ENCODE measurements around the gene KCNS3.

DNA sequence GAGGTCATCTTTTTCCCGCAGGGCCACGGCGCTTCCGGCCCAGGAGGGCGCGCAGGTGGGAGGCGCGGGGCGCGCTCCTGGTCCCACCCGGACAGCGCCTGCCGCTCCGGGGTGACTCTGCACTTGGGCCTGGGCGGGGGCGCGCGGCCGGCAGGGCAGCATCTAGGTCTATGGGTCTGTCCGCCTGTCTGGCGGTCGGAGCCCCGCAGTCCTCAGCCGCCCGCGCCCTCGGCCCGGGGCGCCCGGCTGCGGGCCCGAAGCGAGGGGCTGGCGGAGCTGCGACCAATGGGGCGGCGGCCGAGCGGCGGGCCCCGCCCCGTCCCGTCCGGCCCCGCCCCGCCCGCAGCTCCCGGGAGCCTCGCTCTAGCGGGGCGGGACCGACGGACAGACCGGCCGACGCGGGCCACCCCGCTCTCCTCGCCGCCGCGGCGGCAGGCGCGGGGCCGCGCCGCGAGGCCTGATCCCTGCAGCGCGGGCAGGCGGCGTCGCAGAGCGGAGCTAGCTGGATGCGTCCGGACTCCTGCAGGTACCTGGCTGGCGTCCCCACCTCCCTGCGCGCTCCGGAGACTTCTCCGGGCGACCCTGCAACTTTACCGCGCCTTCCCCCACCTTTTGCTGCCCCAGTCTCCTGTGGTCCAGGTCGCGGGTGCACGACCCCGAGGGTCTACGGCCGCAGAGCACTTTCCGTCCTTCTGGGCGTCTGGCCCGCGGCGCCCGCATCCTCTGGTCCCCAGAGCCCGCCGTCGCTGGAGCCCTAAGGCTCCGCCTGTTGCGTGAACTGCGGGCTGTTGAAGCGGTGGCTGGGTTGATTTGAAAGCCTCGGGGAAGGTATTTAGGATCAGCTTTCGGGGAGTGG, at the start of gene KCNS3:
- TF ChIP-seq, protein P1, sequence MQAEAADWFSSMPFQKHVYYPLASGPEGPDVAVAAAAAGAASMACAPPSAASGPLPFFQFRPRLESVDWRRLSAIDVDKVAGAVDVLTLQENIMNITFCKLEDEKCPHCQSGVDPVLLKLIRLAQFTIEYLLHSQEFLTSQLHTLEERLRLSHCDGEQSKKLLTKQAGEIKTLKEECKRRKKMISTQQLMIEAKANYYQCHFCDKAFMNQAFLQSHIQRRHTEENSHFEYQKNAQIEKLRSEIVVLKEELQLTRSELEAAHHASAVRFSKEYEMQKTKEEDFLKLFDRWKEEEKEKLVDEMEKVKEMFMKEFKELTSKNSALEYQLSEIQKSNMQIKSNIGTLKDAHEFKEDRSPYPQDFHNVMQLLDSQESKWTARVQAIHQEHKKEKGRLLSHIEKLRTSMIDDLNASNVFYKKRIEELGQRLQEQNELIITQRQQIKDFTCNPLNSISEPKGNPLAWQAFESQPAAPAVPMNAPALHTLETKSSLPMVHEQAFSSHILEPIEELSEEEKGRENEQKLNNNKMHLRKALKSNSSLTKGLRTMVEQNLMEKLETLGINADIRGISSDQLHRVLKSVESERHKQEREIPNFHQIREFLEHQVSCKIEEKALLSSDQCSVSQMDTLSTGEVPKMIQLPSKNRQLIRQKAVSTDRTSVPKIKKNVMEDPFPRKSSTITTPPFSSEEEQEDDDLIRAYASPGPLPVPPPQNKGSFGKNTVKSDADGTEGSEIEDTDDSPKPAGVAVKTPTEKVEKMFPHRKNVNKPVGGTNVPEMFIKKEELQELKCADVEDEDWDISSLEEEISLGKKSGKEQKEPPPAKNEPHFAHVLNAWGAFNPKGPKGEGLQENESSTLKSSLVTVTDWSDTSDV (CRISPR knock-in tag; IDR thresholded peaks at IDR 0.05), result no peak
- TF ChIP-seq, protein P2, sequence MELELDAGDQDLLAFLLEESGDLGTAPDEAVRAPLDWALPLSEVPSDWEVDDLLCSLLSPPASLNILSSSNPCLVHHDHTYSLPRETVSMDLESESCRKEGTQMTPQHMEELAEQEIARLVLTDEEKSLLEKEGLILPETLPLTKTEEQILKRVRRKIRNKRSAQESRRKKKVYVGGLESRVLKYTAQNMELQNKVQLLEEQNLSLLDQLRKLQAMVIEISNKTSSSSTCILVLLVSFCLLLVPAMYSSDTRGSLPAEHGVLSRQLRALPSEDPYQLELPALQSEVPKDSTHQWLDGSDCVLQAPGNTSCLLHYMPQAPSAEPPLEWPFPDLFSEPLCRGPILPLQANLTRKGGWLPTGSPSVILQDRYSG (CRISPR knock-in tag; IDR thresholded peaks at IDR 0.05), result no peak
- TF ChIP-seq MTA3 (CRISPR knock-in tag; IDR thresholded peaks at IDR 0.05) (no peak), ZNF354B (CRISPR knock-in tag; IDR thresholded peaks at IDR 0.05) (no peak), NFATC3 (CRISPR knock-in tag; IDR thresholded peaks at IDR 0.05) (no peak), TAF1 (CRISPR knock-in tag; IDR thresholded peaks at IDR 0.05) (no peak), CBFB (CRISPR knock-in tag; IDR thresholded peaks at IDR 0.05) (no peak)
- TF ChIP-seq, protein P3, sequence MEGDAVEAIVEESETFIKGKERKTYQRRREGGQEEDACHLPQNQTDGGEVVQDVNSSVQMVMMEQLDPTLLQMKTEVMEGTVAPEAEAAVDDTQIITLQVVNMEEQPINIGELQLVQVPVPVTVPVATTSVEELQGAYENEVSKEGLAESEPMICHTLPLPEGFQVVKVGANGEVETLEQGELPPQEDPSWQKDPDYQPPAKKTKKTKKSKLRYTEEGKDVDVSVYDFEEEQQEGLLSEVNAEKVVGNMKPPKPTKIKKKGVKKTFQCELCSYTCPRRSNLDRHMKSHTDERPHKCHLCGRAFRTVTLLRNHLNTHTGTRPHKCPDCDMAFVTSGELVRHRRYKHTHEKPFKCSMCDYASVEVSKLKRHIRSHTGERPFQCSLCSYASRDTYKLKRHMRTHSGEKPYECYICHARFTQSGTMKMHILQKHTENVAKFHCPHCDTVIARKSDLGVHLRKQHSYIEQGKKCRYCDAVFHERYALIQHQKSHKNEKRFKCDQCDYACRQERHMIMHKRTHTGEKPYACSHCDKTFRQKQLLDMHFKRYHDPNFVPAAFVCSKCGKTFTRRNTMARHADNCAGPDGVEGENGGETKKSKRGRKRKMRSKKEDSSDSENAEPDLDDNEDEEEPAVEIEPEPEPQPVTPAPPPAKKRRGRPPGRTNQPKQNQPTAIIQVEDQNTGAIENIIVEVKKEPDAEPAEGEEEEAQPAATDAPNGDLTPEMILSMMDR (CRISPR knock-in tag; IDR thresholded peaks at IDR 0.05), result no peak
